NCI-H526 (cell line): ENCODE results near the gene METTL26.

Experiments used
- DNase-seq, 2 experiments: peaks; one replicate each; lab custom pipeline; 2025; lab: John Stamatoyannopoulos, UW

Gene METTL26

DNA sequence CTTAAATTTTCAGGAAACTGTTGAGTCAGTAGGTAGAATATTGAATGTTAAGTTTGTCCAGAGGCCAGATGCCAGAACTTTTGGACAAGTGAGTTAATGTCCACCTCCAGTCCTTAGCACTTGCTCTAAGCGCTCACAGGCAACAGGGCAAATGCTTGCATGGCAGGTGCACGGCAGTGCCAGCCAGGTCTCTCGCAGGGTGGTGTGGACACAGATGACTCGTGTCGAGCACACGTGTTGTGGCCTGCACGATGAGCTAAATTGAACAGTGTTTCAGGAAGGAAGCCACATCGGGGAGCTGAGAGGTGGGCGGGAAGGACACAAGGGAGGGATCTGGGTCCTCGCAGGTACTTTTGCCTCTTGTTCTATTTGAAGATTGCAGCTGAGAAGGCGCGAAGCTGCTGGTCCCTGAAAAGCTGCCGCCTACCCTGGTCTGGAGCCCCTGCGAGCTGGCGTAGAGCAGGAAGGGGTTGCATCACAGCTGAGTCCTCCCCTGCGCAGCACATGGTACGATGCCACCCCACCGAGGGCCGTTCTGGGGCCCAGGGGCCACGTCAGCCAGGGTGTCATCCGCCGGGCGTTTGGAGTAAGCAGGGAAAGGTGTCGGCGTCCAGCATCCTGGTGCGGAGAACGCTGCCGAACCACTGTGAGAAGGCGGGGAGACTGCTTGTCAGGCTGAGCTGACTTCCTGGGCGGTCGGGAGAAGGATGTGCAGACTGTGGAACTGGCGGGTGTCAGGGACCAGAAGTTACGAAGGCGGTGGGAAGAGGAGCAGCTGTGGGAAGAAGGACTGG, 40.0 kb downstream of the METTL26 start:
- no peak for DNase-seq

GRCh38 chr16:595094-595528, 41.0 kb downstream of the METTL26 start:
- no peak for DNase-seq

DNA sequence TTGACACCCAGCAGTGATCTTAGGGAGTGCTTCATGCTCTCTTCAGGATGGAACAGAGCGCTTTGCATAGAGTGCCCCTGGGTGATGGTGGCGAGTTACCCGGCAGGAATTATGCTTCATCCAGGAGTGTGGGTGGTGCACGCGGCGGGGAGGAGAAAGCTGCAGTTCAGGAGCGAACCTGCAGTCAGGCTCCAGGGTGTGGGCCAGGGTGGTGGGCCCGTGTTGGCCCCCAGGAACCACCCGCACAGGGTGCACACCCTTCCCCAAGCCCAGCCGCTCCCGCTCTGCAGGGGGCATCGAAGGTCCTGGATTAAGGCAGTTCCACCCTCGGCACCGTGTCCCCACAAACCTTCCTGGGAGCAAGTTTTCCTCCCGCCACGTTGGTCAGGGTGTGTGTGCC, 42.3 kb downstream of the METTL26 start:
- DNase-seq, result no peak

- peak; percentile 38 to 63 for DNase-seq
Observed at GRCh38 chr16:593406-593805, 42.7 kb downstream of the METTL26 start.

DNA sequence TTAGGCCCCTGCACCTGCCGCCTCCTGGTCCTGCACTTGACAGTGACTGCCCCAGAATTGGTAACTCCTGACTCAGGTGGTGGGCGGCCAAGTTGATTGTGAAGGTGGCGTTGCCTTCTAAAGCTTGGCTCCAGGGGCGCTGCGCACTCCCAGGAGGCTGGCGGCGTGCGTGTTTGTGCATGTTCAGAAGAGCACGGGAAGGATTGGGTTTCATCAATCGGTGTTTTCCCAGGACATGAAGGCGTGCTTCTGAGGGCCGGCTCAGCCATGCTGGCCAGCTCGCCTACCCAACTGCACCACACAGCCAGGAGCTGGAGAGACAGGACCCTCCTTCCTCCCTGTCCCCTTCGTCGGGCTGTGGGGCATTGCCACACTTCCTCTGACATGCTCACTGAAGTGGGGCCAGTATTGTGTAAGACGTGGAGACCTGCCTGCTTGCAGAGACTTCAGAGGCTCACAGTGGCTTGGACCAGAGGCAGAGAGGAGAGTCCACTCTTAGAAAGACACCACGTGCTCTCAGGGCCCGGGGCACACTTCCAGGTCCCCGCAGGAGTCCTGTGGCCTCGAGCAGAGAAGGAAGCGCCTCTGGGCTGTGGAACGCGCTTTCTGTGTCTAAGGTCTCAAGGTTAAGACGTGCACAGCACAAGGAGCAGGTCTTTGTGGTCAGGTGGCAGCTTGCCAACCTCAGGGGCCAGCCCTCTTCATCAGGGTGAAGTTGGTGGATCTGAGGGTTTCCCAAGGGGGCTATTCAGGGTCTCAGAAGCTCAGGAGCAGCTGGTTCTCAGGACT, 43.4 kb downstream of the METTL26 start:
- peak; percentile 76 to 91 for DNase-seq

GRCh38 chr16:591892-592517, 44.1 kb downstream of the METTL26 start:
- no peak for DNase-seq

DNA sequence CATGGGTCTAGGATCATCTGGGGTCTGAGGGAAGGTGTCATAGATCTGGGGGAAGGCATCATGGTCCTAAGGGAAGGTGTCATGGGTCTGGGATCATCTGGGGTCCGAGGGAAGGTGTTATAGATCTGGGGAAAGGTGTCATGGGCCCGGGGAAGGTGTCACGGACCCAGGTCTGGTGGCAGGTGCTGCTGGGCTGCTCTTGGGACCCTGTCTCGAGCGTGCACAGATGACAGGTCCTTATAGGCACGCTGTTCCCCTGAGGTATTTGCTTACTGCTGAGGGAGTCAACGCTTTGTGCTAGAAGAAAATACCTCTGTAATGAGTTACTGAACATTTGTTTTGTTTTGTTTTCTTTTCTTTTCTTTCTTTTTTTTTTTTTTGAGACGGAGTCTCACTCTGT, 44.9 kb downstream of the METTL26 start:
- DNase-seq, result no peak

DNA sequence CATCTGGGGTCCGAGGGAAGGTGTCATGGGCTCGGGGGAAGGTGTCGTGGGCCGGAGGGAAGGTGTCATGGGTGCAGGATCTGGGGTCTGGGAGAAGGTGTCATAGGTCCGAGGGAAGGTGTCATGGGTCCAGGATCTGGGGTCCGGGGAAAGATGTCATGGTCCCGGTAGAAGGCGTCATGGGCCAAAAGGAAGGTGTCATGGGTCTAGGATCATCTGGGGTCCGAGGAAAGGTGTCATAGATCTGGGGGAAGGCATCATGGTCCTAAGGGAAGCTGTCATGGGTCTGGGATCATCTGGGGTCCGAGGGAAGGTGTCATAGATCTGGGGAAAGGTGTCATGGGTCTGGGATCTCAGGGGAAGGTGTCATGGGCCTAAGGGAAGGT, 45.3 kb downstream of the METTL26 start:
- no peak for DNase-seq

DNA sequence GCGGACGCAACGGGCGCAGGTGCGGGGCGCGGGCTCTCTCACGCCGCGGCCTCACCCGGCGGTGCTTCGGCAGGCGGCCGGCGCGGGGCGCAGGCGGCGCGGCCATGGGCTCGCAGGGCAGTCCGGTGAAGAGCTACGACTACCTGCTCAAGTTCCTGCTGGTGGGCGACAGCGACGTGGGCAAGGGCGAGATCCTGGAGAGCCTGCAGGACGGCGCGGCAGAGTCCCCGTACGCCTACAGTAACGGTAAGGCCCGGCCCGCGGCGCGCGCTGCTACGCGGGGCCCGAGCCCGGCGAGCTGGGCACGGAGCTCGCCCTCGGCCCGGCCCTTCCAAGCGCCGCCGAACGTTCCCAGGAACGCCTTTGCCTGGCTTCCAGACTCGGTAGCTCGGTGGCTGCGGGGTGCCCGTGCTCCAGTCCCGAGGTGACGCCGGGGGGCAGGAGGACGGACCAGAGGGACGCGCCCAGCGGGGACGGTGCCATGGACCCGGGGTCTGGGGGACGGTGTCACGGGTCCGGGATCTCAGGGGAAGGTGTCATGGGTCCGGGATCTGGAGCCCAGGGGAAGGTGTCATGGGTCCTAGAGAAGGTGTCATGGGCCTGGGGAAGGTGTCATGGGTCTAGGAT, 45.8 kb downstream of the METTL26 start:
- peak in 1 of 2 experiments; percentile 64 for DNase-seq

GRCh38 chr16:589658-590187, 46.4 kb downstream of the METTL26 start, which contains the start of gene RAB40C:
Gene RAB40C (plus strand): TSS chr16:590066. CDS start chr16:590292, 226 bp downstream.
- DNase-seq, result peak; percentile 91 to 96

GRCh38 chr16:588889-589657, 47.0 kb downstream of the METTL26 start:
- peak; percentile 91 to 94 for DNase-seq

DNA sequence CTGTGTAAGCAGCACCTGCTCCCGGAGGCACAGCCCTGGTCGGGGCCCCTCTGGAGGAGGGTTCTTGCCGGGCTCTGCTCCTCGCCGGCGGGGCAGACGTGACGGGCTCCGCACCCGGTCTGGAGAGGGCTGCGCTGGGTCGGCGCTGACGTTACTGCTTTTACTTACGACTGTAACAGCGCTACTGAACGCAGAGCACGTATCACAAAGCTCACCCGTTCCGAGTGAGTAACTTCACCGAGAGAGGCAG, 47.5 kb downstream of the METTL26 start:
- peak; percentile 22 to 47 for DNase-seq

DNA sequence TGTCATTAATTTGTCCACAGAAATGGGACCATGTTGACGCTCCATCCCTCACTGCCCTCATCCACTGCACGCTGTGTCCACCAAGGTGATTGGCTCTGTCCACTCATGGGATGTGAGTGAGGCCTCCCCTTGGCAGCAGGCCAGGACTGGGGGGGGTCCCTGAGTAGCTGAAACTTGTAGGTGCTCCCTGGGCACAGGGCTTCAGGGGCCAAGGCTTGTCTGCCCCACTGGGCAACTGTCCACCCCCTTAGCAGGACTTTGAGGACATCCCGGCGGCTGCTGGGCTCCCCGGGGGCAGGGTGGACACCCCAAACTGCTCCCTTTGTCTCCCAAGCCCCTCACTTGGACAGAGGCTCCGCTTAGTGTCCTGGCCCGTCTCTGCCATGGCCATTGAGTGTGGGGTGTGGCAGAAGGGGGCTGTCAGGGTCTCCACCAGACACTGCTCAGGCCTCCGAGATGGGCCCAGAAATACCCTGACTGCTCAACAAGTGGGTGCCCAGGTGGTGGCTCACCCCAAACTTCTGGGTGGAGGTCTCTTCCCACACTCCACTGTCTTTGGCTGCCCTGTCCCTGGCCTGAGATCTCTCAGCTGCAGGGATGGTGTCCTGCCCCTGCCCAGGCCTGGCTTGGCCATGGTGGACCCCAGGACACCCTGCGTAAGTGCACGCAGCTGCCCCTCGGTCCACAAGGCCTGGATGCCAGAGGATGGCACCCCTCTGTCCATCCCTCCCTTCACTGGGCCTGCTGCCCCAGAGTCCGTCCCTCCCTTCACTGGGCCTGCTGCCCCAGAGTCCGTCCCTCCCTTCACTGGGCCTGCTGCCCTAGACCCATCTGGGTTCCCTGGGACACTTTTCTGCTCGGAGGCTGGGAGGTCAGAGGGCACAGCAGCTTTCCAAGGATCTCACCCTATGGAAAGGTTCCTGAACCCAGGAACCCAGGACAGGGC, 49.2 kb downstream of the METTL26 start:
- no peak for DNase-seq

GRCh38 chr16:586047-586644, 50.0 kb downstream of the METTL26 start:
- no peak for DNase-seq

DNA sequence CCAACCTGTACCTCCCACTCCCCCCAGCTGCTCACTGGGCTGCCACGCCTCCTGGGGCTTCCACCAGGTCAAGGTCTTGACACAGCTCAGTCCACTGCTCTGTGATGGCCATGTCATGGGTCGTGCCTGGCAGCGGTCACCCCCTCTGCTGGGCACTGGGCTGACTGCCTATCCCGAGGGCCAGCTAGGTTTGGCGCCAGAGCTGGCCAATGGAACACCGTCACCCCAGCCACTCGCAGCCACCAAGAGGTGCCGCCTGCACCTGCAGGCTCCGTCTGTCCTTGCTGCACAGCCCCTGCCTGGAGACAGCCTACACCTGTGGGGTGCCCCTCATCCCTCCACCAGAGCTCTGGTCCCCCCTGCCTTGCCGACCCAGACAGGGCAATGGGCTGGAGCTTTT, 50.8 kb downstream of the METTL26 start:
- DNase-seq, result peak in 1 of 2 experiments; percentile 33
